ENCODE measurements around the gene OR52R1.
"Not testable (repeated sequence)": the region's sequence is repeated elsewhere in the genome, so short reads cannot be mapped to it uniquely, and the experiment has no call there.

DNA sequence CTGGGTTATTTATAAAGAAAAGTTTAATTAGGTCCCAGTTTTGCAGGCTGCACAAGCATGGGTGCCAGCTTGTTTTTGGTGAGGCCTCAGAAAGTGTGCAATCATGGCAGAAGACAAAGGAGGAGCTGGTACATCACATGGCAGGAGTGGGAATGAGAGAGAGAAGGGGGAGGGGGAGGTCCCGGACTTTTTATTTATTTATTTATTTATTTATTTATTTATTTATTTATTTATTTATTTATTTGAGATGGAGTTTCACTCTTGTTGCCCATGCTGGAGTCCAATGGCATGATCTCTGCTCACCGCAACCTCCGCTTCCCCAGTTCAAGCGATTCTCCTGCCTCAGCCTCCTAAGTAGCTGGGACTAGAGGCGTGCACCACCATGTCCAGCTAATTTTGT is 2.9 kb downstream of the OR52R1 start:
- TF ChIP-seq POLR2A, CTCF (IDR thresholded peaks at IDR 0.05): not testable (repeated sequence)

Data from right lobe of liver (tissue), 4 donors.